D341Med (cell line): Measurements from ENCODE around the gene PNPLA5.

Experiments used
- DNase-seq: peaks from one replicate; pipeline ENCODE4 v3.0.0; 2012; ENCODE audit warnings: low spot score

Gene PNPLA5

GRCh38 chr22:43838571-43839307 is 53.1 kb downstream of the PNPLA5 start:
- no peak for DNase-seq

- no peak for DNase-seq
Observed at GRCh38 chr22:43838161-43838560, 53.7 kb downstream of the PNPLA5 start.

GRCh38 chr22:43837666-43838065 is 54.1 kb downstream of the PNPLA5 start:
- no peak for DNase-seq

- DNase-seq = no peak
Observed at GRCh38 chr22:43835736-43836135, 56.1 kb downstream of the PNPLA5 start.

- DNase-seq = no peak
Observed at GRCh38 chr22:43835166-43835565, 56.6 kb downstream of the PNPLA5 start.

GRCh38 chr22:43833286-43834240 is 58.2 kb downstream of the PNPLA5 start:
- no peak for DNase-seq

- no peak for DNase-seq
Observed at GRCh38 chr22:43832393-43833265, 59.2 kb downstream of the PNPLA5 start.

GRCh38 chr22:43831561-43832392 is 60.0 kb downstream of the PNPLA5 start:
- no peak for DNase-seq

- no peak for DNase-seq
Observed at GRCh38 chr22:43830931-43831560, 60.8 kb downstream of the PNPLA5 start.

GRCh38 chr22:43829904-43830851 is 61.6 kb downstream of the PNPLA5 start:
- DNase-seq = no peak
